ENCODE results near the gene CACHD1. TPM values are rescaled to one million over a fixed set of nuclear protein-coding genes. Genes with fewer than 3 reads are reported as not detected.

CACHD1 gene
- total and polyA plus RNA-seq, 2 of the 8 experiments (the other 6 are each of a cell fraction or from before 2014, with no cell fraction given) = 22.2 to 42.5 TPM

DNA sequence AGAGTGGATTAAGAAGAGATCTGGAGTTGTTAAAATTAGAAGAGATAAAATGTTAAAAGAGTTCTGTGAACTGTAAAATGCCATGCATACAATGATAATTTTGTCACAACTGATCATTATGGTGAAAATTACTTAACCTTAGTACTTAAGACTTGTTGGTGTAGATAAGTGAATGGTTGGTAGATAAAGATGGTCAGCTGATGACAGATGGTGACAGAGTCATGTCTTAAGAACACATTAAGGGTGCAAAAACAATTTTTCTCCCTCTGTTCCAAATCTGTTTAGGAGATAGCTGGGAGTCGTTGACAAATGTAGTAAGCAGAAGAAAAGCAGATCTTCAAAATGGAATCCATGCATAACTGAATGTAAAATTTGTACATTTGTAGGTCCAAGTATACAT lies 18.5 kb upstream of the CACHD1 start (continued):
- TF ChIP-seq, protein P1, sequence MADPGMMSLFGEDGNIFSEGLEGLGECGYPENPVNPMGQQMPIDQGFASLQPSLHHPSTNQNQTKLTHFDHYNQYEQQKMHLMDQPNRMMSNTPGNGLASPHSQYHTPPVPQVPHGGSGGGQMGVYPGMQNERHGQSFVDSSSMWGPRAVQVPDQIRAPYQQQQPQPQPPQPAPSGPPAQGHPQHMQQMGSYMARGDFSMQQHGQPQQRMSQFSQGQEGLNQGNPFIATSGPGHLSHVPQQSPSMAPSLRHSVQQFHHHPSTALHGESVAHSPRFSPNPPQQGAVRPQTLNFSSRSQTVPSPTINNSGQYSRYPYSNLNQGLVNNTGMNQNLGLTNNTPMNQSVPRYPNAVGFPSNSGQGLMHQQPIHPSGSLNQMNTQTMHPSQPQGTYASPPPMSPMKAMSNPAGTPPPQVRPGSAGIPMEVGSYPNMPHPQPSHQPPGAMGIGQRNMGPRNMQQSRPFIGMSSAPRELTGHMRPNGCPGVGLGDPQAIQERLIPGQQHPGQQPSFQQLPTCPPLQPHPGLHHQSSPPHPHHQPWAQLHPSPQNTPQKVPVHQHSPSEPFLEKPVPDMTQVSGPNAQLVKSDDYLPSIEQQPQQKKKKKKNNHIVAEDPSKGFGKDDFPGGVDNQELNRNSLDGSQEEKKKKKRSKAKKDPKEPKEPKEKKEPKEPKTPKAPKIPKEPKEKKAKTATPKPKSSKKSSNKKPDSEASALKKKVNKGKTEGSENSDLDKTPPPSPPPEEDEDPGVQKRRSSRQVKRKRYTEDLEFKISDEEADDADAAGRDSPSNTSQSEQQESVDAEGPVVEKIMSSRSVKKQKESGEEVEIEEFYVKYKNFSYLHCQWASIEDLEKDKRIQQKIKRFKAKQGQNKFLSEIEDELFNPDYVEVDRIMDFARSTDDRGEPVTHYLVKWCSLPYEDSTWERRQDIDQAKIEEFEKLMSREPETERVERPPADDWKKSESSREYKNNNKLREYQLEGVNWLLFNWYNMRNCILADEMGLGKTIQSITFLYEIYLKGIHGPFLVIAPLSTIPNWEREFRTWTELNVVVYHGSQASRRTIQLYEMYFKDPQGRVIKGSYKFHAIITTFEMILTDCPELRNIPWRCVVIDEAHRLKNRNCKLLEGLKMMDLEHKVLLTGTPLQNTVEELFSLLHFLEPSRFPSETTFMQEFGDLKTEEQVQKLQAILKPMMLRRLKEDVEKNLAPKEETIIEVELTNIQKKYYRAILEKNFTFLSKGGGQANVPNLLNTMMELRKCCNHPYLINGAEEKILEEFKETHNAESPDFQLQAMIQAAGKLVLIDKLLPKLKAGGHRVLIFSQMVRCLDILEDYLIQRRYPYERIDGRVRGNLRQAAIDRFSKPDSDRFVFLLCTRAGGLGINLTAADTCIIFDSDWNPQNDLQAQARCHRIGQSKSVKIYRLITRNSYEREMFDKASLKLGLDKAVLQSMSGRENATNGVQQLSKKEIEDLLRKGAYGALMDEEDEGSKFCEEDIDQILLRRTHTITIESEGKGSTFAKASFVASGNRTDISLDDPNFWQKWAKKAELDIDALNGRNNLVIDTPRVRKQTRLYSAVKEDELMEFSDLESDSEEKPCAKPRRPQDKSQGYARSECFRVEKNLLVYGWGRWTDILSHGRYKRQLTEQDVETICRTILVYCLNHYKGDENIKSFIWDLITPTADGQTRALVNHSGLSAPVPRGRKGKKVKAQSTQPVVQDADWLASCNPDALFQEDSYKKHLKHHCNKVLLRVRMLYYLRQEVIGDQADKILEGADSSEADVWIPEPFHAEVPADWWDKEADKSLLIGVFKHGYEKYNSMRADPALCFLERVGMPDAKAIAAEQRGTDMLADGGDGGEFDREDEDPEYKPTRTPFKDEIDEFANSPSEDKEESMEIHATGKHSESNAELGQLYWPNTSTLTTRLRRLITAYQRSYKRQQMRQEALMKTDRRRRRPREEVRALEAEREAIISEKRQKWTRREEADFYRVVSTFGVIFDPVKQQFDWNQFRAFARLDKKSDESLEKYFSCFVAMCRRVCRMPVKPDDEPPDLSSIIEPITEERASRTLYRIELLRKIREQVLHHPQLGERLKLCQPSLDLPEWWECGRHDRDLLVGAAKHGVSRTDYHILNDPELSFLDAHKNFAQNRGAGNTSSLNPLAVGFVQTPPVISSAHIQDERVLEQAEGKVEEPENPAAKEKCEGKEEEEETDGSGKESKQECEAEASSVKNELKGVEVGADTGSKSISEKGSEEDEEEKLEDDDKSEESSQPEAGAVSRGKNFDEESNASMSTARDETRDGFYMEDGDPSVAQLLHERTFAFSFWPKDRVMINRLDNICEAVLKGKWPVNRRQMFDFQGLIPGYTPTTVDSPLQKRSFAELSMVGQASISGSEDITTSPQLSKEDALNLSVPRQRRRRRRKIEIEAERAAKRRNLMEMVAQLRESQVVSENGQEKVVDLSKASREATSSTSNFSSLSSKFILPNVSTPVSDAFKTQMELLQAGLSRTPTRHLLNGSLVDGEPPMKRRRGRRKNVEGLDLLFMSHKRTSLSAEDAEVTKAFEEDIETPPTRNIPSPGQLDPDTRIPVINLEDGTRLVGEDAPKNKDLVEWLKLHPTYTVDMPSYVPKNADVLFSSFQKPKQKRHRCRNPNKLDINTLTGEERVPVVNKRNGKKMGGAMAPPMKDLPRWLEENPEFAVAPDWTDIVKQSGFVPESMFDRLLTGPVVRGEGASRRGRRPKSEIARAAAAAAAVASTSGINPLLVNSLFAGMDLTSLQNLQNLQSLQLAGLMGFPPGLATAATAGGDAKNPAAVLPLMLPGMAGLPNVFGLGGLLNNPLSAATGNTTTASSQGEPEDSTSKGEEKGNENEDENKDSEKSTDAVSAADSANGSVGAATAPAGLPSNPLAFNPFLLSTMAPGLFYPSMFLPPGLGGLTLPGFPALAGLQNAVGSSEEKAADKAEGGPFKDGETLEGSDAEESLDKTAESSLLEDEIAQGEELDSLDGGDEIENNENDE (IDR thresholded peaks at IDR 0.05; ENCODE audit: insufficient replicate concordance, low read length) = no peak
- no peak for TF ChIP-seq SAP30 (IDR thresholded peaks at IDR 0.05; ENCODE audit: insufficient read depth, insufficient replicate concordance, low read length)

Data from H1 (cell line).